ENCODE measurements around the gene RINT1. TPM values are rescaled to one million over a fixed set of nuclear protein-coding genes. Genes with fewer than 3 reads are reported as not detected.

RINT1 gene
- polyA plus RNA-seq, 3 donors: 3.2 to 11.8 (median 5.2) TPM

DNA sequence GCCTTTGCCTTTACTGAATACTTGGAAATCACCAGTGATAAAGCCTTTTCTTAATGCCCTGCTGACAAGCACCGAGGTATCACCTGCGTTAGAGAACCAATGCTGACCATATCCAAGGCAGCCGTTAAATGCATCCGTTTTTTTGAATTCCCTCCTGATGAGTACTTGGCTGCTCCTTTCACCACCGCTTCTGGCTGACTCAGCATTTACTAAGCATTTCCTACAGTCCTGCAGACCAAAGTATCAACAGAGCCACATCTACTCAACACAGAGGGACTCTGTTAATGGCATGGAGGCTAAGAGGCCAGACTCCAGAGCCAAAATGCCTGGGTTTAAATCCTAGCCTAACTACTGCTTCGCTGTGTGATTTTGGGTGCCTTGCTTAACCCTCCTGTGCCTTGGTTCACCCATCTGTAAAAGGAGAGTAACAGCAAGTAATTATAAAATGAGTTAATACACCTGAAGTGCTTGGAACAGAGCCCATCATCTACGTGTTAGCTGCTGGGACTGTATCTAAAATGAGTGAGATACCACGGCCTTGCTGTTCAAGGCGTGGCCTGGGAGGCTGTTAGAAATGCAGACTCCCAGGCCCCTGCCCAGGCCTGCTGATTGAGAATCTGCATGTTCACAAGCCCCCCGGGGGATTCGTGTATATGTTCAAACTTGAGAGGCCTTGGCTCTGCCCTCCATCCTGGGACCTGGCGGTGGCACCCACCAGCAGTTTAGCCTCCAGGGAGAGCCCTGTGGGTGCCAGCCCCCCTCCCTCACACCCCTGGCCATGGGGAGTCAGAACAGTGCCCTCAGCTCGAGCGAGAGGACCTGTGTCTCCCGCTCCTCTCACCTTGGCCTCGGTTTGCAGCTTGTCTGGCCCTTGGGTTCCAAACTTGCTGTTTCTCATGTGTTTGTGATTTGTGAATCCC lies 80.1 kb downstream of the RINT1 start:
- DNase-seq: no peak
- no peak overlapping the region for H3K4me3 Mint-ChIP-seq
- WGBS (ENCODE audit: insufficient coverage): 94% methylated on average over 9 of the region's 16 CpGs

DNA sequence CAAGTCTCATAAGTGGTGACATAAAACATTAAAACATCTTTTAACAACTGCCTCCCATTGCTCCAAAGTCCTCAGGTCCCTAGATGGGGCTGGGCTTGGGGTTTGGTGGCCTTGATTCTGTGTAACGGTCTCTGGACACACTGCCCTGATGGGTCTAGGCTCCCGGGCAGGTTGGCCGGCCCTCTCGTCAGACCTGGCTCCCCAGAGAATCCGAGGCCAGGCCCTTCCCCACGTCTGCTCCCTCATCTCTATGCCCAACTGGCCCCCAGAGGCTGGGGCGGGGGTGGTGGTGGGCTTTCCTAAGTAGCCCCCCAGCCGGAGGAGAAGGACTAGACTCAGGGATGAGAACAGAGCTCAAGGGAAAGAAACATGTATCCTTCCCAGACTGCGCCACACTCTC lies 80.8 kb downstream of the RINT1 start:
- H3K9ac ChIP-seq (ENCODE audit: insufficient read depth, low read length, poor library complexity, severe bottlenecking): no peak overlapping the region
- no peak for DNase-seq
- WGBS (ENCODE audit: insufficient coverage): 100% methylated on average over 8 of the region's 9 CpGs
- no peak overlapping the region for H2AFZ ChIP-seq (ENCODE audit: insufficient read depth, low read depth, low read length, poor library complexity, severe bottlenecking)
- peaks cover 63 to 72% of the 10 kb centered on the region in 2 donors for H3K36me3 Mint-ChIP-seq
- no peak overlapping the region for H3K4me2 ChIP-seq (replicated peaks; ENCODE audit: extremely low read depth, low read length, poor library complexity, severe bottlenecking)
- no peaks in the 10 kb centered on the region for H4K20me1 ChIP-seq (ENCODE audit: insufficient read depth, low read length)
- no peak overlapping the region for H3K4me3 Mint-ChIP-seq
- H3K27me3 ChIP-seq (ENCODE audit: control insufficient read depth in 2 of 2, insufficient read depth in 2 of 2, low read length in 2 of 2): no peaks in the 10 kb centered on the region
- H3K27ac Mint-ChIP-seq: peak overlapping the region in 1 of 7 donors; percentile 51
- H3K27ac ChIP-seq (ENCODE audit: low read depth in 1 of 2, low read length in 2 of 2): no peak overlapping the region
- peaks cover 0 to 2% (median 0%) of the 10 kb centered on the region in 3 donors for H3K27me3 Mint-ChIP-seq (ENCODE audit: low read depth in 3 of 3)
- peaks cover 50 to 77% of the 10 kb centered on the region in 2 donors for H3K36me3 ChIP-seq (replicated peaks in 1 of 2; ENCODE audit: control insufficient read depth in 1 of 2, insufficient read depth in 2 of 2, low read length in 2 of 2)
- H3K4me1 ChIP-seq (ENCODE audit: control insufficient read depth in 1 of 2, insufficient read depth in 2 of 2, low read length in 2 of 2): no peaks in the 10 kb centered on the region
- no peaks in the 10 kb centered on the region for H3K4me1 Mint-ChIP-seq
- intact Hi-C loops (cut with micrococcal nuclease): no loop called here
- TF ChIP-seq, protein P1, sequence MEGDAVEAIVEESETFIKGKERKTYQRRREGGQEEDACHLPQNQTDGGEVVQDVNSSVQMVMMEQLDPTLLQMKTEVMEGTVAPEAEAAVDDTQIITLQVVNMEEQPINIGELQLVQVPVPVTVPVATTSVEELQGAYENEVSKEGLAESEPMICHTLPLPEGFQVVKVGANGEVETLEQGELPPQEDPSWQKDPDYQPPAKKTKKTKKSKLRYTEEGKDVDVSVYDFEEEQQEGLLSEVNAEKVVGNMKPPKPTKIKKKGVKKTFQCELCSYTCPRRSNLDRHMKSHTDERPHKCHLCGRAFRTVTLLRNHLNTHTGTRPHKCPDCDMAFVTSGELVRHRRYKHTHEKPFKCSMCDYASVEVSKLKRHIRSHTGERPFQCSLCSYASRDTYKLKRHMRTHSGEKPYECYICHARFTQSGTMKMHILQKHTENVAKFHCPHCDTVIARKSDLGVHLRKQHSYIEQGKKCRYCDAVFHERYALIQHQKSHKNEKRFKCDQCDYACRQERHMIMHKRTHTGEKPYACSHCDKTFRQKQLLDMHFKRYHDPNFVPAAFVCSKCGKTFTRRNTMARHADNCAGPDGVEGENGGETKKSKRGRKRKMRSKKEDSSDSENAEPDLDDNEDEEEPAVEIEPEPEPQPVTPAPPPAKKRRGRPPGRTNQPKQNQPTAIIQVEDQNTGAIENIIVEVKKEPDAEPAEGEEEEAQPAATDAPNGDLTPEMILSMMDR (IDR thresholded peaks at IDR 0.05): no peak
- no peaks in the 10 kb centered on the region for H3K9me3 Mint-ChIP-seq
- no peaks in the 10 kb centered on the region for H3K9me3 ChIP-seq (replicated peaks in 1 of 2; ENCODE audit: control insufficient read depth in 1 of 2, insufficient read depth in 1 of 2, low read length in 2 of 2)
- H3K79me2 ChIP-seq (ENCODE audit: insufficient read depth, low read length): no peaks in the 10 kb centered on the region
- H3K4me3 ChIP-seq (replicated peaks in 1 of 3; ENCODE audit: low read depth in 2 of 3, low read length in 3 of 3): no peak overlapping the region

More for the DNA sequence above, 80.1 kb downstream of the RINT1 start:
- Histone ChIP-seq H3K36me3 (replicated peaks in 1 of 2; ENCODE audit: control insufficient read depth in 1 of 2, insufficient read depth in 2 of 2, low read length in 2 of 2) (peaks cover 43 to 77% of the 10 kb centered on the region in 2 donors), H3K9me3 (replicated peaks in 1 of 2; ENCODE audit: control insufficient read depth in 1 of 2, insufficient read depth in 1 of 2, low read length in 2 of 2) (no peaks in the 10 kb centered on the region), H3K27ac (ENCODE audit: low read depth in 1 of 2, low read length in 2 of 2) (no peak overlapping the region), H3K4me3 (replicated peaks in 1 of 3; ENCODE audit: low read depth in 2 of 3, low read length in 3 of 3) (no peak overlapping the region), H3K4me2 (replicated peaks; ENCODE audit: extremely low read depth, low read length, poor library complexity, severe bottlenecking) (no peak overlapping the region), H3K9ac (ENCODE audit: insufficient read depth, low read length, poor library complexity, severe bottlenecking) (no peak overlapping the region), H3K27me3 (ENCODE audit: control insufficient read depth in 2 of 2, insufficient read depth in 2 of 2, low read length in 2 of 2) (no peaks in the 10 kb centered on the region), H2AFZ (ENCODE audit: insufficient read depth, low read depth, low read length, poor library complexity, severe bottlenecking) (no peak overlapping the region), H3K4me1 (ENCODE audit: control insufficient read depth in 1 of 2, insufficient read depth in 2 of 2, low read length in 2 of 2) (no peaks in the 10 kb centered on the region), H3K79me2 (ENCODE audit: insufficient read depth, low read length) (no peaks in the 10 kb centered on the region), H4K20me1 (ENCODE audit: insufficient read depth, low read length) (no peaks in the 10 kb centered on the region)
- peak overlapping the region in 3 of 7 donors; percentile 51 to 71 (median 53) for H3K27ac Mint-ChIP-seq
- H3K9me3 Mint-ChIP-seq: no peaks in the 10 kb centered on the region
- TF ChIP-seq, protein P1 (IDR thresholded peaks at IDR 0.05): no peak
- no peaks in the 10 kb centered on the region for H3K4me1 Mint-ChIP-seq
- peaks cover 0 to 2% (median 0%) of the 10 kb centered on the region in 3 donors for H3K27me3 Mint-ChIP-seq (ENCODE audit: low read depth in 3 of 3)
- intact Hi-C loops (cut with micrococcal nuclease): no loop called here
- H3K36me3 Mint-ChIP-seq: peaks cover 62 to 72% of the 10 kb centered on the region in 2 donors
